BJ (cell line): Measurements from ENCODE around the gene CCL24. TPM values are rescaled to one million over a fixed set of nuclear protein-coding genes. Genes with fewer than 3 reads are reported as not detected.

Experiments
- CTCF ChIA-PET: fragments of 350-600 bp; formaldehyde crosslinking; extraction: SDS; loops from one replicate; lab custom pipeline; 2021; ENCODE audit warnings: antibody characterized with exemption, inconsistent platforms; lab: Yijun Ruan, JAX
- POLR2A ChIA-PET: fragments of 300-600 bp; sonication (Branson Sonifier 250); formaldehyde crosslinking; extraction: SDS; loops from one replicate; lab custom pipeline; 2021; ENCODE audit warnings: antibody characterized with exemption; lab: Charles Lee
- DNase-seq: peaks from one replicate; pipeline ENCODE4 v3.0.0-alpha.2; 2011; ENCODE audit warnings: low read depth
- H3K27me3 ChIP-seq: 2 replicates; pipeline ENCODE4 v1.6.0; 2011; ENCODE audit warnings: low read length; ENCODE audit not compliant: control insufficient read depth, insufficient read depth
- H3K36me3 ChIP-seq: 2 replicates; pipeline ENCODE4 v1.5.1; 2011; ENCODE audit warnings: low read length; ENCODE audit not compliant: control insufficient read depth, insufficient read depth
- H3K4me3 ChIP-seq: 2 replicates; pipeline ENCODE4 v1.5.1; 2011; ENCODE audit warnings: low read depth, mild to moderate bottlenecking, control low read depth, low read length
- polyA plus RNA-seq: library from polyadenylated mRNA; depleted of rRNA; stranded (reverse); fragments of >200 nt; gene quantifications from 2 replicates; pipeline ENCODE4 v1.2.3, GENCODE V29; 2011
- TF ChIP-seq, protein P1 (sequence below): IDR thresholded peaks from 2 replicates; pipeline ENCODE4 v1.5.1; 2011; ENCODE audit warnings: low read depth, mild to moderate bottlenecking, control low read depth, inconsistent platforms, low read length, moderate library complexity; ENCODE audit not compliant: insufficient read depth

The CCL24 gene
- polyA plus RNA-seq, 1 experiment, result not detected

DNA sequence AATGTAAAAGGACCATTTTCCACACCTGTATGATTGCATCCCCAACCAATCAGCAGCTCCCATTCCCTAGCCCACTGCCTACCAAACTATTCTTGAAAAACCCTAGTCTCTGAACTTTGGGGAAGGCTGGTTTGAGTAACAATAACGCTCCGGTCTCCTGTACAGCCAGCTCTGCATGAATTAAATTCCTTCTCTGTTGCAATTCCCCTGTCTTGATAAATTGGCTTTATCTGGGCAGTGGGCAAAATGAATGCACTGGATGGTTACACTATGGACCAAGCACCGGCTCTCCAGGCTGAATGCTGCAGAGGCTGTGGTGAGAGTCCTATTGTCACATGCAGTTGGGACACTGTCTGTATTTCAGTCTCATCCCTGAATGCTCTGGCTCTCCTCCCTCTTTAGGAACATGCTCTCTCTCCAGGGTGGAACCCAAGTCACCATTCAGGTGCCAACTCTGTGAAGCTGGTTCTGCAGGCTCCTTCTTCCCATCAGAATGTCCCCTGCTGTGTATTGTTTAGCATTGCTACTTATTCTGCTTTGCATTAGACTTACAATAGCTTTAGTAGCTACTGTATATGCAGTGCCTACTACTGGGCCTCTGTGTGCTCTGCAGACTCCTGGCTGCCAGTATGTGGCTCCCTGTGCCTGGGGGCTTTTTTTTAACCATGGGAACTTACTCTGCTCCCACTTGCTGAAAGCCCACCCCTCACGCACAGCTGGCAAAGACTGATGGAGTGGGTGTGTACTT is 6.9 kb downstream of the CCL24 start:
- ChIA-PET CTCF (interaction anchor here (0.5 kb wide), 1 partner anchor 31 kb away, joined by 4 read pairs; no protein-coding TSS in a partner anchor), POLR2A (no interaction called here)
- Histone ChIP-seq H3K36me3 (no peaks in the 10 kb centered on the region), H3K4me3 (no peak overlapping the region), H3K27me3 (peaks cover 6% of the 10 kb centered on the region; the same call in 1 of the 2 replicates)
- no peak for DNase-seq
- TF ChIP-seq, protein P1, sequence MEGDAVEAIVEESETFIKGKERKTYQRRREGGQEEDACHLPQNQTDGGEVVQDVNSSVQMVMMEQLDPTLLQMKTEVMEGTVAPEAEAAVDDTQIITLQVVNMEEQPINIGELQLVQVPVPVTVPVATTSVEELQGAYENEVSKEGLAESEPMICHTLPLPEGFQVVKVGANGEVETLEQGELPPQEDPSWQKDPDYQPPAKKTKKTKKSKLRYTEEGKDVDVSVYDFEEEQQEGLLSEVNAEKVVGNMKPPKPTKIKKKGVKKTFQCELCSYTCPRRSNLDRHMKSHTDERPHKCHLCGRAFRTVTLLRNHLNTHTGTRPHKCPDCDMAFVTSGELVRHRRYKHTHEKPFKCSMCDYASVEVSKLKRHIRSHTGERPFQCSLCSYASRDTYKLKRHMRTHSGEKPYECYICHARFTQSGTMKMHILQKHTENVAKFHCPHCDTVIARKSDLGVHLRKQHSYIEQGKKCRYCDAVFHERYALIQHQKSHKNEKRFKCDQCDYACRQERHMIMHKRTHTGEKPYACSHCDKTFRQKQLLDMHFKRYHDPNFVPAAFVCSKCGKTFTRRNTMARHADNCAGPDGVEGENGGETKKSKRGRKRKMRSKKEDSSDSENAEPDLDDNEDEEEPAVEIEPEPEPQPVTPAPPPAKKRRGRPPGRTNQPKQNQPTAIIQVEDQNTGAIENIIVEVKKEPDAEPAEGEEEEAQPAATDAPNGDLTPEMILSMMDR, result no peak

DNA sequence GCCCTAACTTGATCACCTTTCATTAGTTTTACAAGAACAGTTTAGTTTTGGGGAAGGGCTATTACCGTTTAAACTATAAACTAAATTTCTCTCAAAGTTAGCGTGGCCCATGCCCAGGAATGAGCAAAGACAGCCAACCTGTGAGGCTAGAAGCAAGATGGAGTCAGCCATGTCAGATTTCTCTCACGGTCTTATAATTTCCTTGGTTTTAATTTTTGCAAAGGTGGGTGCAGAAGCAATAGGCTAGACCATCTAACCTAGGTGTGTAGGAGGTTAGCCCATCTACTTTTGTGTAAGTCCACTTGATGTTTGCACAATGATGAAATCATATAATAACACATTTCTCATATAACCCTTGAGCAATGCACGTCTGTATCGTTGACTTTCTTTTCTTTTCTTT is 8.9 kb downstream of the CCL24 start:
- Histone ChIP-seq H3K27me3 (peaks cover 5% of the 10 kb centered on the region), H3K36me3 (no peaks in the 10 kb centered on the region), H3K4me3 (no peak overlapping the region)
- CTCF ChIA-PET, result no interaction called here
- no peak for DNase-seq
- TF ChIP-seq, protein P1, result no peak
- POLR2A ChIA-PET, result no interaction called here

DNA sequence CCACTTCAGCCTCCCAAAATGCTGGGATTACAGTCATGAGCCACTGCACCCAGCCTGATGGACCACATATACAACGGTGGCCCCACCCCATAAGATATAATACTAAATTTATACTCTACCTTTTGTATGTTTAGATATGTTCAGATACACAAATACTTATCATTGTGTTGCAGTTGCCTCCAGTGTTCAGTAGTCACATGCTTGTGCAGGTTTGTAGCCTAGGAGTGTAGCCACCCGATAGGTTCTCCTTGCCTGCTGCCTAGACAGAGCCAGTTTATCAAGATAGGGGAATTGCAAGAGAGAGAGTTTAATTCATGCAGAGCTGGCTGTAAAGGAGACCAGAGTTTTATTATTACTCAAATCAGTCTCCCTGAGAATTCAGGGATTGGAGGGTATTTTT is 9.6 kb downstream of the CCL24 start:
- TF ChIP-seq, protein P1, result no peak
- CTCF ChIA-PET, result no interaction called here
- no peak overlapping the region for H3K4me3 ChIP-seq
- no peaks in the 10 kb centered on the region for H3K36me3 ChIP-seq
- DNase-seq, result no peak
- POLR2A ChIA-PET, result no interaction called here
- H3K27me3 ChIP-seq, result peaks cover 7% of the 10 kb centered on the region

DNA sequence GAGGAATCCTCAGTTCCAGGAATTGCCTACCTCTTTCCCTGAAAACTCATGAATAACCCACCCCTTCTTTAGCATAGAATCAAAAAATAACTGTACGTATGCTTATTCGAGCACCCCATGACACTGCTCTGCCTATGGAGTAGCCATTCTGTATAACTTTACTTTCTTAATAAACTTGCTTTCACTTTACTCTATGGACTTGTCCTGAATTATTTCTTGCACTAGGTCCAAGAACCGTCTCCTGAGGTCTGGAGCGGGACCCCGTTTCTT is 11.1 kb downstream of the CCL24 start:
- POLR2A ChIA-PET, result no interaction called here
- CTCF ChIA-PET, result no interaction called here

DNA sequence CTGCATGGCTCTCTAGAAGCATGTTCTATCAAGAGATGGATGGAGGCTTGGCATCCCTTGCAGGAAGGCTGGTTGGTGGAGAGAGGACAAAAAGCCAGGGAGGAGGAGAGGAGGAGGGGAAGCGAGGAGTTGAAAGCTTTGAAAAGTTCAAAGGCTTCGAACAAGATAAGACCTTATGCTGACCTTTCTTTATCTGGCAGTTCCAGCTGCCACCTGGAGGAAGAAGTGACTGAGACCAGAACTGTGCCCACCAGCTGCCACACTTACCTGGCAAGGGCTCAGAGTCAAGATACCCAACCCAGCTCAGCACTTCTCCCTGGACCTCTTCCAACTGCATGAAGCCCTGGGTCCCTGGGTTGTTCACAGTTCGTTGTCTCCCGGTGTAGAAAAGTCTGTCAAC is 14.8 kb downstream of the CCL24 start:
- ChIA-PET CTCF (no interaction called here), POLR2A (no interaction called here)
- Histone ChIP-seq H3K27me3 (peaks cover 21% of the 10 kb centered on the region), H3K4me3 (no peak overlapping the region), H3K36me3 (no peaks in the 10 kb centered on the region)
- DNase-seq, result no peak
- TF ChIP-seq, protein P1, result no peak

More for the DNA sequence above, 11.1 kb downstream of the CCL24 start:
- Histone ChIP-seq H3K27me3 (peaks cover 8% of the 10 kb centered on the region), H3K36me3 (no peaks in the 10 kb centered on the region), H3K4me3 (no peak overlapping the region)
- no peak for DNase-seq
- TF ChIP-seq, protein P1, result no peak
